A673 (cell line): ENCODE data around the gene OR4A15. TPM values are rescaled to one million over a fixed set of nuclear protein-coding genes. Genes with fewer than 3 reads are reported as not detected.

ENCODE experiments used
- BruUV-seq: library from RNA; stranded (reverse); fragments of 400-500 nt; replicated peaks from 2 replicates; lab custom pipeline; 2021; lab: Mats Ljungman, UMichigan
- CTCF ChIA-PET: fragments of 300-600 bp; sonication (Branson Sonifier 250); formaldehyde crosslinking; loops from one replicate; lab custom pipeline; 2022; ENCODE audit warnings: antibody characterized with exemption; lab: Charles Lee
- POLR2A ChIA-PET: fragments of 300-600 bp; sonication (Branson Sonifier 250); formaldehyde crosslinking; loops from one replicate; lab custom pipeline; 2022; ENCODE audit warnings: antibody characterized with exemption; ENCODE audit not compliant: low non-redundant PET; lab: Charles Lee
- DNase-seq: peaks from one replicate; pipeline ENCODE4 v3.0.0-alpha.2; 2015; ENCODE audit warnings: low spot score
- H3K27ac ChIP-seq: fragments of 200-600 bp; sonication (generic); 2 replicates; pipeline ENCODE4 v1.5.1; 2016; ENCODE audit warnings: mixed run types, low read depth, mild to moderate bottlenecking, mixed read lengths, antibody characterized with exemption, low read length; ENCODE audit not compliant: poor library complexity, severe bottlenecking
- H3K27me3 ChIP-seq: fragments of 200-600 bp; sonication (generic); replicated peaks from 2 replicates; pipeline ENCODE4 v1.6.1; 2017; ENCODE audit warnings: mixed run types, low read depth, mild to moderate bottlenecking, mixed read lengths, antibody characterized with exemption, low read length; ENCODE audit not compliant: insufficient read depth, poor library complexity
- H3K36me3 ChIP-seq: fragments of 200-600 bp; sonication (generic); 2 replicates; pipeline ENCODE4 v1.6.1; 2016; ENCODE audit warnings: mixed run types, mild to moderate bottlenecking, mixed read lengths, antibody characterized with exemption, low read length; ENCODE audit not compliant: insufficient read depth, poor library complexity, severe bottlenecking
- H3K4me1 ChIP-seq: fragments of 200-600 bp; sonication (generic); 2 replicates; pipeline ENCODE4 v1.6.1; 2017; ENCODE audit warnings: mixed run types, mild to moderate bottlenecking, mixed read lengths, antibody characterized with exemption, low read length; ENCODE audit not compliant: insufficient read depth, poor library complexity, severe bottlenecking
- H3K4me3 ChIP-seq: fragments of 200-600 bp; sonication (generic); 2 replicates; pipeline ENCODE4 v1.5.1; 2016; ENCODE audit warnings: low read depth, mixed run types, mild to moderate bottlenecking, mixed read lengths, low read length; ENCODE audit not compliant: poor library complexity, severe bottlenecking
- H3K9me3 ChIP-seq: fragments of 200-600 bp; sonication (generic); 2 replicates; pipeline ENCODE4 v1.6.1; 2016; ENCODE audit warnings: mixed run types, low read depth, mild to moderate bottlenecking, mixed read lengths, antibody characterized with exemption, low read length; ENCODE audit not compliant: poor library complexity, severe bottlenecking
- CTCF ChIP-seq: fragments of 300-800, 200-600 bp; sonication (generic); conservative IDR thresholded peaks from 2 replicates; pipeline ENCODE4 v1.5.1; 2017; ENCODE audit warnings: low read depth, mild to moderate bottlenecking, antibody characterized with exemption, low read length, moderate library complexity, mixed read lengths
- EZH2 ChIP-seq: fragments of 200-600 bp; sonication (generic); IDR thresholded peaks from 2 replicates; pipeline ENCODE4 v1.6.1; 2017; ENCODE audit warnings: borderline replicate concordance, low read depth, mild to moderate bottlenecking, mixed read lengths, antibody characterized with exemption, low read length; ENCODE audit not compliant: poor library complexity, severe bottlenecking
- intact Hi-C: fragments of 100-400 bp; cut with micrococcal nuclease; formaldehyde crosslinking; loops from one replicate; pipeline ENCODE4 v1.10.0; 2022; ENCODE audit not compliant: unreplicated experiment
- total RNA-seq: library from RNA; stranded (reverse); gene quantifications from 2 replicates; pipeline ENCODE4 v1.2.3, GENCODE V29; 2021

Gene OR4A15
- total RNA-seq, 1 experiment from 2014 or later, result not detected

- Histone ChIP-seq H3K27ac (no peak overlapping the region), H3K4me3 (no peak overlapping the region), H3K36me3 (no peaks in the 10 kb centered on the region), H3K9me3 (peaks cover 22% of the 10 kb centered on the region), H3K4me1 (no peaks in the 10 kb centered on the region), H3K27me3 (no peaks in the 10 kb centered on the region)
- intact Hi-C loops, result no loop called here
- BruUV-seq, result no TSS peak
- DNase-seq, result no peak
- TF ChIP-seq EZH2 (no peak), CTCF (no peak)
- ChIA-PET CTCF (no interaction called here), POLR2A (no interaction called here)
Observed at GRCh38 chr11:55345306-55345705, 22.5 kb upstream of the OR4A15 start.

GRCh38 chr11:55349032-55349431, 18.7 kb upstream of the OR4A15 start:
- peaks cover 29% of the 10 kb centered on the region for H3K9me3 ChIP-seq
- ChIA-PET CTCF (no interaction called here), POLR2A (no interaction called here)
- H3K36me3 ChIP-seq, result no peaks in the 10 kb centered on the region
- no peak overlapping the region for H3K4me3 ChIP-seq
- BruUV-seq, result no TSS peak
- intact Hi-C loops, result no loop called here
- H3K27ac ChIP-seq, result no peak overlapping the region
- H3K4me1 ChIP-seq, result no peaks in the 10 kb centered on the region
- no peaks in the 10 kb centered on the region for H3K27me3 ChIP-seq
- DNase-seq, result no peak
- TF ChIP-seq EZH2 (no peak), CTCF (no peak)

GRCh38 chr11:55357560-55358184, 10.1 kb upstream of the OR4A15 start:
- Histone ChIP-seq H3K9me3 (peaks cover 13% of the 10 kb centered on the region), H3K27me3 (no peaks in the 10 kb centered on the region), H3K4me1 (no peaks in the 10 kb centered on the region), H3K36me3 (no peaks in the 10 kb centered on the region), H3K27ac (no peak overlapping the region), H3K4me3 (no peak overlapping the region)
- DNase-seq, result peak; percentile 23
- TF ChIP-seq EZH2 (no peak), CTCF (peak; percentile 53)
- ChIA-PET CTCF (no interaction called here), POLR2A (no interaction called here)
- BruUV-seq, result no TSS peak
- intact Hi-C loops, result no loop called here
